CD4-positive, alpha-beta T cell (primary cell): ENCODE data around the gene LYPD1. TPM values are rescaled to one million over a fixed set of nuclear protein-coding genes. Genes with fewer than 3 reads are reported as not detected.

Experiments used
- ATAC-seq: fragments of 200-7000 bp; cut with Tn5 transposase; one replicate; pipeline ENCODE4 v1.10.0; 2022; ENCODE audit warnings: mild to moderate bottlenecking; ENCODE audit not compliant: poor library complexity
- CTCF ChIA-PET: fragments of 350-600 bp; sonication (Branson Sonifier 250); formaldehyde crosslinking; loops from one replicate; lab custom pipeline; 2021; ENCODE audit warnings: antibody characterized with exemption, inconsistent platforms; lab: Charles Lee
- POLR2A ChIA-PET: fragments of 350-600 bp; sonication (Branson Sonifier 250); formaldehyde crosslinking; loops from one replicate; lab custom pipeline; 2021; ENCODE audit warnings: antibody characterized with exemption, inconsistent platforms; lab: Charles Lee
- DNase-seq, 14 experiments: peaks; one replicate each; pipeline ENCODE4 v3.0.0-alpha.2; 2013 to 2020; ENCODE audit warnings: mixed read lengths in 2 of 14
- H3K27ac ChIP-seq, 2 donors: one replicate each; pipeline versions ENCODE4 v1.5.1 to v1.7.0; 2013; ENCODE audit warnings: low read length in 2 of 2, low read depth in 1 of 2, mild to moderate bottlenecking in 1 of 2
- H3K27me3 ChIP-seq, 2 experiments: 1 replicate in 1 of 2; 2 replicates in 1 of 2; pipeline versions ENCODE4 v1.6.1 to v1.7.0; 2013; ENCODE audit warnings: low read length in 2 of 2, control low read depth in 1 of 2, mild to moderate bottlenecking in 1 of 2, moderate library complexity in 1 of 2; ENCODE audit not compliant: insufficient read depth in 2 of 2, control insufficient read depth in 1 of 2
- H3K36me3 ChIP-seq: one replicate; pipeline ENCODE4 v1.6.1; 2013; ENCODE audit warnings: low read length, control low read depth; ENCODE audit not compliant: insufficient read depth
- H3K4me1 ChIP-seq: one replicate; pipeline ENCODE4 v1.6.1; 2013; ENCODE audit warnings: low read length, control low read depth; ENCODE audit not compliant: insufficient read depth
- H3K4me3 ChIP-seq: one replicate; pipeline ENCODE4 v1.5.1; 2013; ENCODE audit warnings: mild to moderate bottlenecking, low read length, moderate library complexity
- H3K9me3 ChIP-seq, 2 experiments: 1 replicate in 1 of 2; 2 replicates in 1 of 2; pipeline versions ENCODE4 v1.6.1 to v1.7.0; 2013; ENCODE audit warnings: low read length in 2 of 2, mild to moderate bottlenecking in 2 of 2, control low read depth in 1 of 2, moderate library complexity in 1 of 2; ENCODE audit not compliant: control insufficient read depth in 1 of 2, insufficient read depth in 1 of 2
- H3K27ac Mint-ChIP-seq: one replicate; pipeline ENCODE4 v1.8.0; 2020; ENCODE audit warnings: mixed read lengths
- H3K27me3 Mint-ChIP-seq: one replicate; pipeline ENCODE4 v1.8.0; 2021; ENCODE audit warnings: mixed read lengths
- H3K36me3 Mint-ChIP-seq: one replicate; pipeline ENCODE4 v1.8.0; 2021; ENCODE audit warnings: low read depth, mixed read lengths
- H3K4me1 Mint-ChIP-seq: one replicate; pipeline ENCODE4 v1.8.0; 2021; ENCODE audit warnings: low read depth, mixed read lengths
- H3K4me3 Mint-ChIP-seq: one replicate; pipeline ENCODE4 v1.8.0; 2020; ENCODE audit warnings: mild to moderate bottlenecking, mixed read lengths
- H3K9me3 Mint-ChIP-seq: one replicate; pipeline ENCODE4 v1.8.0; 2020; ENCODE audit warnings: mixed read lengths
- intact Hi-C, 2 experiments: fragments of 100-400 bp; cut with DNase I in 1 of 2; cut with micrococcal nuclease in 1 of 2; formaldehyde crosslinking; loops; one replicate each; pipeline versions ENCODE4 v1.15.1 to v1.9.0; 2023 to 2025; cut with DNase I, micrococcal nuclease
- total RNA-seq, 174 experiments: library from RNA in 2 of 174; stranded (reverse) in 2 of 174; gene quantifications; one replicate each; pipeline ENCODE4 v1.2.3 and lab custom pipeline; 2021 to 2026
- TF ChIP-seq, protein P1 (sequence below): fragments of 200-600 bp; IDR thresholded peaks from one replicate; pipeline ENCODE4 v1.8.0; 2022; ENCODE audit warnings: antibody characterized with exemption, mild to moderate bottlenecking

Gene LYPD1
- total RNA-seq, 2 experiments from 2014 or later: not detected

DNA sequence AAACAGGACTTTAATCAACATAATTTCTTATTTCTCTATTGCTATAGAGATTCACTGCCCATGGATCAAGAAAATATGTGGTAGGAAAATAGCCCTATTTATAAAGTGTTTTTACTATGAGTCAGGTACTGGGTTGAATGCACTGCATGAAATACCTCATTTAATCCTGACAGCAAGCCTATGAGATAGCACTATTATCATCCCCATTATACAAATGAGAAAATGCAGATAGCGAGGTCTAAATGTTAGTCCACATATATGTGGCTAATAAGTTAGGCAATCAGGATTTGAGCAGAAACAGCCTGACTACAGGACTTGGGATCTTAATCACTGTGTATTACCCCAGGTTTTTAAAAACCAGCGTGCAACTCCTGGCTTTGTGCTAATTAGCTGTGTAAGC is 8.5 kb upstream of the LYPD1 start:
- Histone ChIP-seq H3K4me1 (no peaks in the 10 kb centered on the region), H3K36me3 (no peaks in the 10 kb centered on the region), H3K27me3 (no peaks in the 10 kb centered on the region), H3K9me3 (no peaks in the 10 kb centered on the region), H3K27ac (no peak overlapping the region), H3K4me3 (no peak overlapping the region)
- DNase-seq: no peak
- CTCF ChIA-PET: no interaction called here
- H3K27ac Mint-ChIP-seq: no peak overlapping the region
- POLR2A ChIA-PET: no interaction called here
- H3K36me3 Mint-ChIP-seq: no peaks in the 10 kb centered on the region
- H3K27me3 Mint-ChIP-seq: peaks cover 8% of the 10 kb centered on the region
- H3K4me3 Mint-ChIP-seq: no peak overlapping the region
- H3K4me1 Mint-ChIP-seq: no peaks in the 10 kb centered on the region
- ATAC-seq: no peak
- H3K9me3 Mint-ChIP-seq: peaks cover 2% of the 10 kb centered on the region
- TF ChIP-seq, protein P1, sequence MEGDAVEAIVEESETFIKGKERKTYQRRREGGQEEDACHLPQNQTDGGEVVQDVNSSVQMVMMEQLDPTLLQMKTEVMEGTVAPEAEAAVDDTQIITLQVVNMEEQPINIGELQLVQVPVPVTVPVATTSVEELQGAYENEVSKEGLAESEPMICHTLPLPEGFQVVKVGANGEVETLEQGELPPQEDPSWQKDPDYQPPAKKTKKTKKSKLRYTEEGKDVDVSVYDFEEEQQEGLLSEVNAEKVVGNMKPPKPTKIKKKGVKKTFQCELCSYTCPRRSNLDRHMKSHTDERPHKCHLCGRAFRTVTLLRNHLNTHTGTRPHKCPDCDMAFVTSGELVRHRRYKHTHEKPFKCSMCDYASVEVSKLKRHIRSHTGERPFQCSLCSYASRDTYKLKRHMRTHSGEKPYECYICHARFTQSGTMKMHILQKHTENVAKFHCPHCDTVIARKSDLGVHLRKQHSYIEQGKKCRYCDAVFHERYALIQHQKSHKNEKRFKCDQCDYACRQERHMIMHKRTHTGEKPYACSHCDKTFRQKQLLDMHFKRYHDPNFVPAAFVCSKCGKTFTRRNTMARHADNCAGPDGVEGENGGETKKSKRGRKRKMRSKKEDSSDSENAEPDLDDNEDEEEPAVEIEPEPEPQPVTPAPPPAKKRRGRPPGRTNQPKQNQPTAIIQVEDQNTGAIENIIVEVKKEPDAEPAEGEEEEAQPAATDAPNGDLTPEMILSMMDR: no peak
- intact Hi-C loops: no loop called here

DNA sequence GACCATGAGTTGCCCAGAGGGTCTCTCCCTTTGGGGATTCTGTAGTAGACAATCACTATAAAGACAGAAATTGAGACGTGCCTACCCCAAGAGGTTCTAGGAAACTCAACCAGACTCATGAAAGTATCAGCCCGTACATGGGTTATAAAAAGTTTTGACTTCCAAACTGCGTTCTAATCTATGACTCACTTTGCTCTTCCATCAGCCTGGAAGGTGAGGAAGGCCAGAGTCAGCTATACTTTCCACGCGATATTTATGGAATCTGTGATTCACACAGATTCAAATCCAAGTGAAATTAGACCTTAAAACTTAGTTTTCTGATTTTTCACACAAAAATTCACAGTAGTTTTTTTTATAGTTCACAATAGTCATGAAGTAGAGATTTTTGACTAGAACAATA is 7.7 kb upstream of the LYPD1 start:
- Histone ChIP-seq H3K27ac (no peak overlapping the region), H3K27me3 (peaks cover 0 to under 1% of the 10 kb centered on the region in 2 experiments), H3K36me3 (no peaks in the 10 kb centered on the region), H3K9me3 (no peaks in the 10 kb centered on the region), H3K4me1 (no peaks in the 10 kb centered on the region), H3K4me3 (no peak overlapping the region)
- Mint-ChIP-seq H3K9me3 (peaks cover 2% of the 10 kb centered on the region), H3K36me3 (no peaks in the 10 kb centered on the region), H3K27ac (no peak overlapping the region), H3K27me3 (peaks cover 14% of the 10 kb centered on the region), H3K4me1 (no peaks in the 10 kb centered on the region), H3K4me3 (no peak overlapping the region)
- intact Hi-C loops: no loop called here
- ChIA-PET CTCF (no interaction called here), POLR2A (no interaction called here)
- DNase-seq (no peak), ATAC-seq (no peak)
- TF ChIP-seq, protein P1: no peak

DNA sequence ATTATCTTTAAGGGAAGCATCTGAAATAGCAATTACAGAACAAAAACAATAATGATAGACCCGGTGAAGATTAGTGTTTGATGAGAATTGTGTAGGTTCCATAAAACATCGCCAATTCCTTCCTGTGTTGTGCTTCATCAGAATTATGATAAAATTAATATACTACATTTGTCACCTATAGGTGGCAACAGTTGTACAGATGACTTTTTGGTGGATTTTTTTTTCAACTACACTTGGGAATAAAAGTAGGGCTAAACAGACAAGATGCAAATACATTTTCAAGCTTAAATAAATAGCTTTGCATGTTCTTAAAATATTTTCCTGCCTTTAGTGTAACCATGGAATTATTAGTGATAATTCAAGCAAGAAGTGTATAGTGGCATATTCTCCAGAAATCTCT is 7.0 kb upstream of the LYPD1 start:
- POLR2A ChIA-PET: no interaction called here
- Mint-ChIP-seq H3K4me1 (no peaks in the 10 kb centered on the region), H3K9me3 (peaks cover under 1% of the 10 kb centered on the region), H3K27ac (no peak overlapping the region), H3K36me3 (no peaks in the 10 kb centered on the region), H3K4me3 (no peak overlapping the region), H3K27me3 (peaks cover 21% of the 10 kb centered on the region)
- H3K4me3 ChIP-seq: no peak overlapping the region
- CTCF ChIA-PET: no interaction called here
- DNase-seq (no peak), ATAC-seq (no peak)
- TF ChIP-seq, protein P1: no peak
- no peaks in the 10 kb centered on the region for H3K9me3 ChIP-seq
- H3K36me3 ChIP-seq: no peaks in the 10 kb centered on the region
- intact Hi-C loops: no loop called here
- no peak overlapping the region for H3K27ac ChIP-seq
- H3K4me1 ChIP-seq: no peaks in the 10 kb centered on the region
- peaks cover 0 to 7% of the 10 kb centered on the region in 2 experiments for H3K27me3 ChIP-seq
